Activated CD4-positive, alpha-beta T cell treated with anti-CD3 and anti-CD28 coated beads for 24 hours (primary cell): ENCODE data around the gene TRPV4.

Experiments
- DNase-seq, 2 donors: peaks; one replicate each; pipeline ENCODE4 v3.0.0-alpha.2; 2020; ENCODE audit warnings: low read depth in 2 of 2

TRPV4 gene

GRCh38 chr12:109828754-109829511 is 4.3 kb downstream of the TRPV4 start:
- no peak for DNase-seq

GRCh38 chr12:109827566-109828550 is 5.3 kb downstream of the TRPV4 start:
- DNase-seq: no peak

DNA sequence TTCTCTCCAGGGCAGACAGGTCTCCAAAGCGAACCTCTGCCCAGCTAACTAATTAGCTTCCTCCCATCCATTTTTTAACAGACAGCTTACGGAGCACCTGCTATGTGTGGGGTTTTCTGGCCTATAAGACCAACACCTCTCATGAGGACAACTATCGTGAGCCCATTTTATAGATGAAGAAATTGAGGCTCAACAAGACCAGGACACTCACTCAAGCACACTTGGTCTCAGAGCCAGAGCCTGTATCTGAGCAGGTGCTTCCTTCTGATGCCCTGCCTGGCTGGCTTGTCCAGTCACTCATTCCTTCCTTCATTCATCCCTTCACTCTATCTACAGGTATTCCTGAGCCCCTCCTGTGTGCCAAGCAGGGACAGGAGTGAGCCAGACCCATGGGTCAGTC is 6.1 kb downstream of the TRPV4 start:
- DNase-seq: no peak

DNA sequence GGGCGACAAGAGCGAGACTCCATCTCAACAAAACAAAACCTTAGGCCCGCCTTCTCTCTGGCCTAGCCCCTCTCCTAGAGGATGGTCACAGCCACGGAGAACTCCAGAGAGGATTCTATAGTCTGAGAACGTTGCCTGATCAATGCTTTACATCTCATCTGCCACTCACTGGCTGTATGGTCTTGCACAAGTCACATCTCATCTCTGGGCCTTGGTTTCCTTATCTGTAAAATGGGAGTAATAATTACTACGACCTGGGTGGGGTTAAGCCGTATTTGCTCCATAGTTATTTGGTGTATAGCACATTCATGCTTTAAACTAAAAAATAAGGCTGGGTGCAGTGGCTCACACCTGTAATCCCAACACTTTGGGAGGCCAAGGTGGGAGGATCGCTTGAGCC is 8.5 kb downstream of the TRPV4 start:
- DNase-seq: no peak

DNA sequence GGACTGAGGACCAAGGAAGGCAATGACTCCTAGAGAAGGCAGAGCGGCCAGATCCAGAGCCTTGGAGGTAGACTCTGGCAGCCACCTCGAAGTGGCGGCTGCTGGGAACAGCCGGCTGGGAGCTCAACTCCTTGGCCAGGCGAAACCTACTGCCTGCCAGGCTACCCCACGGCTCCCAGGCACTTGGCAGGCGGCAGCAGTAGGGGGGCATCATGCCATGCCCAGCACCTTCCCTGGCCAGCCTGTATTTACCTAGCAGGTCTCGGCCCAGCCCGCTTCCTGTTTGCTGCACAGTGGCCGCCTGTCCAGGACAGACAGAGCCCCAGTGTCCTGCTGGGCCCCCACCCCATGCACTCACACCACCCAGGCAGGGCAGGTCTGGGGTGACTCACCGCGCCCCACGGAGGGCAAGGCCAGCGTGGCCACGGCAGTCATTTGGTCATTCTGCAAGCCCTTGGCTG is 10.2 kb downstream of the TRPV4 start:
- DNase-seq: no peak

DNA sequence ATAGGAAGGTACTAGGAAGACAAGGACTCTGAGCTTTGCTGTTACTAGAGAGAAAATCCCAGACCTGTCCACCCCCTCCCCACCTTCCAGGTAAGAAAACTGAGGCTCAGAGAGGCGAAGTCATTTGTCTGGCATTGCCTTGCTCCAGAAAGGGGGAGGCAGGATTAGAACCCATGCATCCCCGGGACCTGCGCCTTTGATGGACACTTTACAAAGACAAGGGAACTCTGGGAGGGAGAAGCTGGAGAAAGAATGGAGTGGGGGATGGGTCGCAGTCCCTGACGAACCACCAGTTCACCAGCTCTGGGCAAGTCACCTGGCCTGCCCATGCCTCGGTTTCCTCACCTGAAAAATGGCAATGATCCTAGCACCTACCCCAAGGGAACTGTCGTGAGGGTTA is 10.8 kb downstream of the TRPV4 start:
- no peak for DNase-seq

GRCh38 chr12:109821968-109822367 is 11.2 kb downstream of the TRPV4 start:
- no peak for DNase-seq

- DNase-seq: no peak
Measured at GRCh38 chr12:109820816-109821381, 12.3 kb downstream of the TRPV4 start.

- DNase-seq: no peak
Measured at GRCh38 chr12:109818905-109819500, 14.2 kb downstream of the TRPV4 start.

DNA sequence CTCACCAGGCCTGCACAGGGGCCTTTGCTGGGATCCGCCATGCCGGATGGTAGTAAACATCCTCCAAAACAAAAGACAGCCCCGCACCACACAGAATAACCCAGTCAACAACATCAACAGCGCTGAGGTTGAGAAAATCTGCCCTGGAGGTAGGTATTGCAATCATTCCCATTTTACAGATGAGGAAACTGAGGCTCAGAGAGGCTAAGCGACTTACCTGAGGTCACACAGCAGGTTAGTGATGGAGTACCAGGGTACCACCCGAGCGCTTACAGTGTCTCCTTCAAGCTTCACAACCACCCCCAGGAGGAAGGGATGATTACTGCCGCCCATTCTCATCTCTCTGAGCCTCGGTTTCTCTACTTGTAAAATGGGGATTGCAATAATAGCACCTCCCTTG is 14.9 kb downstream of the TRPV4 start:
- DNase-seq: no peak

DNA sequence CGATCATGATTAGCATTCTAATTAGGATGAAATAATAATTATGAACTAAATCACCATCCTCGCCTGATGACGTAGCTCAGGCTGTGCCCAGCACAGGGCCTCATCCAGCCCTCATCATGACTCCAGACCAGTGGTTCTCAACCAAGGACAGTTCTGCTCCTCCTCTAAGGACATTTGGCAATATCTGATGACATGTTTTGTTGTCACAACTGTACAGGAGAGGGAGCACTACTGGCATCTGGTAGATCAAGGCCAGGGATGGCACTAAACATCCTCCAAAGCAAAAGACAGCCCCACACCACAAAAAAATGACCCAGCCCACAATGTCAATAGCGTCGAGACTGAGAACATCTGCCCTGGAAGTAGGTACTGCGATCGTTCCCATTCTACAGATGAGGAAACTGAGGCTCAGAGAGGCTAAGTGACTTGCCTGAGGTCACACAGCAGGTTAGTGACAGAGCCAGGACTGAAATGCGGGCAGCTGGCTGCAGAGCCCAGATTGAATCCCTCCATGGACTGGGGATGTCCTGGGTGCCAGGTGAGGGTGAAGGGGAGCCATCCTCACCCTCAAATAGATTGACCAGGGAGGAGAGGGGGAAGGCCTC is 15.5 kb downstream of the TRPV4 start:
- DNase-seq: no peak

GRCh38 chr12:109816870-109817269 is 16.3 kb downstream of the TRPV4 start:
- DNase-seq: no peak

- no peak for DNase-seq
Measured at GRCh38 chr12:109815757-109816617, 17.2 kb downstream of the TRPV4 start.

GRCh38 chr12:109815225-109815624 is 18.0 kb downstream of the TRPV4 start:
- no peak for DNase-seq

GRCh38 chr12:109814600-109815150 is 18.5 kb downstream of the TRPV4 start:
- DNase-seq: no peak

DNA sequence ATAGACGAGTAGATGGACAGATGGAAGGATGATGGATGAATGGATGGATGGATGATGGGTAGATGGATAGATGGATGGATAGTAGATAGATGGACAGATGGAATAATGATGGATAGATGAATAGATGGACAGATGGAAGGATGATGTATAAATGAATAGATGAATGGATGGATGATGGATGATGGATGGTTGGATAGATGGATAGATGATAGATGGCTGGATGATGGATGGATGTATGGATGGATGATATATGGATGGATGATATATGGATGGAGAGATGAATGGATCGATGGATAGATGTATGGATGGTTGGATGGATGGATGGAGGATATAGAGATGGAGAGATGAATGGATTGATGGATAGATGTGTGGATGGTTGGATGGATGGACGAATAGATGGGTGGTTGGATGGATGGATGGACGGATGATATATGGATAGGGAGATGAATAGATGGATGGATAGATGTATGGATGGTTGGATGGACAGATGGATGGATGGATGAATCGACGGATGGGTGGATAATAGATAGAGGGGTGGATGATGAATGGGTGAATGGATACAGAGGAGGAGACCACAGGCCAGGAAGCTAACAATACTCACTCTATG is 19.3 kb downstream of the TRPV4 start:
- no peak for DNase-seq

- DNase-seq: no peak
Measured at GRCh38 chr12:109811624-109811995, 21.6 kb downstream of the TRPV4 start.

GRCh38 chr12:109810954-109811623 is 22.1 kb downstream of the TRPV4 start:
- DNase-seq: no peak

GRCh38 chr12:109808876-109809646 is 24.1 kb downstream of the TRPV4 start:
- no peak for DNase-seq
